A549 (cell line): ENCODE measurements around the gene PIGN. TPM values are rescaled to one million over a fixed set of nuclear protein-coding genes. Genes with fewer than 3 reads are reported as not detected.

Source experiments
- ATAC-seq, 2 experiments: fragments of 200-7000 bp in 1 of 2; fragments of >200 bp in 1 of 2; cut with Nextera tagmentation in 1 of 2; cut with Tn5 transposase in 1 of 2; 3 replicates each; pipeline versions ENCODE4 v1.8.0 to v1.9.1; 2018 to 2020; ENCODE audit warnings: mild to moderate bottlenecking in 1 of 2, moderate library complexity in 1 of 2
- CTCF ChIA-PET: fragments of 300-600 bp; sonication (Branson Sonifier 250); formaldehyde crosslinking; extraction: SDS; loops from one replicate; lab custom pipeline; 2021; ENCODE audit warnings: antibody characterized with exemption, inconsistent platforms; lab: Yijun Ruan, JAX
- POLR2A ChIA-PET: fragments of 350-600 bp; formaldehyde crosslinking; extraction: SDS; loops from one replicate; lab custom pipeline; 2021; ENCODE audit warnings: antibody characterized with exemption, inconsistent platforms; lab: Yijun Ruan, JAX
- DNase-seq, 2 experiments: peaks; one replicate each; pipeline versions ENCODE4 v3.0.0 to v3.0.0-alpha.2; 2011 to 2016; ENCODE audit warnings: low read depth in 1 of 2, low spot score in 1 of 2
- FAIRE-seq: peaks from 2 replicates; lab custom pipeline; 2011; peaks lifted over from hg19 to GRCh38; lab: Jason Lieb, UNC
- H3K27ac ChIP-seq, 2 experiments: fragments of >200 bp; sonication (Bioruptor Twin); formaldehyde crosslinking; 3 replicates each; pipeline ENCODE4 v1.5.1; 2016 to 2017
- H3K4me1 ChIP-seq: fragments of >200 bp; sonication (Bioruptor Twin); formaldehyde crosslinking; 3 replicates; pipeline ENCODE4 v1.6.1; 2016
- H3K4me2 ChIP-seq: fragments of >200 bp; sonication (Bioruptor Twin); formaldehyde crosslinking; 3 replicates; pipeline ENCODE4 v1.6.1; 2016
- H3K4me3 ChIP-seq: fragments of >200 bp; sonication (Bioruptor Twin); formaldehyde crosslinking; 3 replicates; pipeline ENCODE4 v1.5.1; 2016
- H3K9me3 ChIP-seq: fragments of >200 bp; sonication (Bioruptor Twin); formaldehyde crosslinking; 3 replicates; pipeline ENCODE4 v1.6.1; 2016
- CBX2 ChIP-seq: fragments of 200-600 bp; sonication (generic); IDR thresholded peaks from 2 replicates; pipeline ENCODE4 v1.6.1; 2016; ENCODE audit warnings: low read depth, mild to moderate bottlenecking, borderline replicate concordance
- EHMT2 ChIP-seq: fragments of 200-600 bp; sonication (generic); IDR thresholded peaks from 2 replicates; pipeline ENCODE4 v1.6.1; 2016; ENCODE audit warnings: antibody characterized with exemption, low read depth, mild to moderate bottlenecking, moderate library complexity
- EP300 ChIP-seq, 2 experiments: fragments of >200 bp; sonication (Bioruptor Twin); formaldehyde crosslinking; IDR thresholded peaks; 2 replicates in 1 of 2; 3 replicates in 1 of 2; pipeline ENCODE4 v1.6.1; 2016 to 2017
- FOSL2 ChIP-seq, 2 experiments: fragments of 450-650 bp in 1 of 2; fragments of >200 bp in 1 of 2; sonication (Bioruptor Twin) in 1 of 2; formaldehyde crosslinking; IDR thresholded peaks; 2 replicates each; pipeline versions ENCODE4 v1.5.0 to v1.6.1; 2016 to 2020; ENCODE audit warnings: mild to moderate bottlenecking in 1 of 2, moderate library complexity in 1 of 2
- FOXS1 ChIP-seq: fragments of 250-450 bp; sonication (Bioruptor Pico); IDR thresholded peaks from 2 replicates; pipeline ENCODE4 v1.5.0; 2020; ENCODE audit warnings: mild to moderate bottlenecking, moderate library complexity
- HEYL ChIP-seq: fragments of 250-450 bp; sonication (Bioruptor Pico); IDR thresholded peaks from 2 replicates; pipeline ENCODE4 v1.8.0; 2021; ENCODE audit warnings: mild to moderate bottlenecking, moderate library complexity
- HOXA7 ChIP-seq: fragments of 250-450 bp; sonication (Bioruptor Pico); IDR thresholded peaks from 2 replicates; pipeline ENCODE4 v1.5.0; 2020; ENCODE audit warnings: mild to moderate bottlenecking, moderate library complexity
- KDM5A ChIP-seq: fragments of 200-600 bp; sonication (generic); IDR thresholded peaks from 2 replicates; pipeline ENCODE4 v1.6.1; 2016; ENCODE audit warnings: antibody characterized with exemption, mild to moderate bottlenecking
- MAZ ChIP-seq: fragments of 150-350 bp; IDR thresholded peaks from 2 replicates; pipeline ENCODE4 v1.6.1; 2014; ENCODE audit warnings: antibody characterized with exemption, low read depth, low read length, borderline replicate concordance
- NR3C1 ChIP-seq: fragments of >200 bp; sonication (Bioruptor Twin); formaldehyde crosslinking; IDR thresholded peaks from 3 replicates; pipeline ENCODE4 v1.6.1; 2017
- POLR2A ChIP-seq: IDR thresholded peaks from 2 replicates; pipeline ENCODE4 v1.6.1; 2012; ENCODE audit warnings: mild to moderate bottlenecking, low read length
- RFX5 ChIP-seq: fragments of 450-650 bp; IDR thresholded peaks from 2 replicates; pipeline ENCODE4 v1.7.1; 2014; ENCODE audit warnings: antibody characterized with exemption, mild to moderate bottlenecking, moderate library complexity
- SMC3 ChIP-seq: fragments of >200 bp; sonication (Bioruptor Twin); formaldehyde crosslinking; IDR thresholded peaks from 3 replicates; pipeline ENCODE4 v1.6.1; 2018; ENCODE audit warnings: inconsistent platforms
- TFCP2L1 ChIP-seq: fragments of 250-450 bp; sonication (Bioruptor Pico); IDR thresholded peaks from 2 replicates; pipeline ENCODE4 v1.5.0; 2021; ENCODE audit warnings: mild to moderate bottlenecking
- TP53 ChIP-seq: fragments of 250-450 bp; sonication (Bioruptor Pico); IDR thresholded peaks from 2 replicates; pipeline ENCODE4 v1.5.0; 2021; ENCODE audit warnings: mild to moderate bottlenecking, moderate library complexity
- ZFP36 ChIP-seq: fragments of 450-650 bp; IDR thresholded peaks from 2 replicates; pipeline ENCODE4 v1.6.1; 2014; ENCODE audit warnings: borderline replicate concordance; ENCODE audit not compliant: partially characterized antibody
- WGBS: methylation state at CpG from one replicate; pipeline ENCODE4 v1.1.6; 2017; ENCODE audit errors: missing lambda C conversion rate; 5-methylcytosine and 5-hydroxymethylcytosine counted together
- polyA plus RNA-seq, 4 experiments: library from polyadenylated mRNA; depleted of rRNA in 3 of 4; stranded (reverse); fragments of >200 nt; fragmentation: RNase III in 1 of 4; extraction: RNeasy Plus Mini Kit Qiagen cat#74134 plus additional on column Dnase treatment in 1 of 4; gene quantifications; 2 replicates in 3 of 4; 3 replicates in 1 of 4; pipeline ENCODE4 v1.2.3, GENCODE V29; 2011 to 2017
- TF ChIP-seq, protein P1 (sequence below): fragments of >200 bp; sonication (Bioruptor Twin); formaldehyde crosslinking; IDR thresholded peaks from 3 replicates; pipeline ENCODE4 v1.5.1; 2016
- TF ChIP-seq, protein P2 (sequence below): fragments of >200 bp; sonication (Bioruptor Twin); formaldehyde crosslinking; IDR thresholded peaks from 3 replicates; pipeline ENCODE4 v1.6.1; 2016
- TF ChIP-seq, protein P3 (sequence below): fragments of 250-450 bp; sonication (Bioruptor Pico); IDR thresholded peaks from 2 replicates; pipeline ENCODE4 v1.5.0; 2021; ENCODE audit warnings: mild to moderate bottlenecking, moderate library complexity, borderline replicate concordance
- TF ChIP-seq, protein P4 (sequence below): IDR thresholded peaks from 2 replicates; pipeline ENCODE4 v1.6.1; 2012

PIGN gene
- polyA plus RNA-seq, 2 of the 4 experiments (the other 2 are of a cell fraction) = 12.9 to 37.0 TPM

DNA sequence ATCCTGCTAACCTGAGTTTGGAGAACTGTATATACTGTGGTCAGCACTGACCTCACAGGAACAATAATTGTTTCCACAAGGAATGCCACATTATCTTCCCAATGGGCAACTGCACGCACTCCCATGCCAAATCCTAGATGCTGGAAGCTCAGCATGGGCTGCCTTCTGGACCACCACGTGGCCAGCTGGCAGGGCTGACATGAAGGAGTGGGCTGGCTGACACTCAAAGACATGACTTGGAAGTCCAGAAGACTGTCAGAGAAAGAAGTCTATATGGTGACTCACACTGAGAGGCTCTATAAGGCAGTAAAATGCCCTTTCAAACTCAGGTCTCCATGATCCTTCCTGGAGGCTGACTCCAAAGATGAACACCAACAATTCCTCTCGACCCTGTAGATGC lies 195.7 kb downstream of the PIGN start:
- ATAC-seq = no peak
- WGBS = 38% methylated on average over 3 of the region's 3 CpGs
- FAIRE-seq = no peak
- ChIA-PET POLR2A (no interaction called here), CTCF (no interaction called here)
- no peak for TF ChIP-seq EHMT2
- TF ChIP-seq ZFP36 = no peak
- TF ChIP-seq, protein P1, sequence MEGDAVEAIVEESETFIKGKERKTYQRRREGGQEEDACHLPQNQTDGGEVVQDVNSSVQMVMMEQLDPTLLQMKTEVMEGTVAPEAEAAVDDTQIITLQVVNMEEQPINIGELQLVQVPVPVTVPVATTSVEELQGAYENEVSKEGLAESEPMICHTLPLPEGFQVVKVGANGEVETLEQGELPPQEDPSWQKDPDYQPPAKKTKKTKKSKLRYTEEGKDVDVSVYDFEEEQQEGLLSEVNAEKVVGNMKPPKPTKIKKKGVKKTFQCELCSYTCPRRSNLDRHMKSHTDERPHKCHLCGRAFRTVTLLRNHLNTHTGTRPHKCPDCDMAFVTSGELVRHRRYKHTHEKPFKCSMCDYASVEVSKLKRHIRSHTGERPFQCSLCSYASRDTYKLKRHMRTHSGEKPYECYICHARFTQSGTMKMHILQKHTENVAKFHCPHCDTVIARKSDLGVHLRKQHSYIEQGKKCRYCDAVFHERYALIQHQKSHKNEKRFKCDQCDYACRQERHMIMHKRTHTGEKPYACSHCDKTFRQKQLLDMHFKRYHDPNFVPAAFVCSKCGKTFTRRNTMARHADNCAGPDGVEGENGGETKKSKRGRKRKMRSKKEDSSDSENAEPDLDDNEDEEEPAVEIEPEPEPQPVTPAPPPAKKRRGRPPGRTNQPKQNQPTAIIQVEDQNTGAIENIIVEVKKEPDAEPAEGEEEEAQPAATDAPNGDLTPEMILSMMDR = no peak
- TF ChIP-seq, protein P2, sequence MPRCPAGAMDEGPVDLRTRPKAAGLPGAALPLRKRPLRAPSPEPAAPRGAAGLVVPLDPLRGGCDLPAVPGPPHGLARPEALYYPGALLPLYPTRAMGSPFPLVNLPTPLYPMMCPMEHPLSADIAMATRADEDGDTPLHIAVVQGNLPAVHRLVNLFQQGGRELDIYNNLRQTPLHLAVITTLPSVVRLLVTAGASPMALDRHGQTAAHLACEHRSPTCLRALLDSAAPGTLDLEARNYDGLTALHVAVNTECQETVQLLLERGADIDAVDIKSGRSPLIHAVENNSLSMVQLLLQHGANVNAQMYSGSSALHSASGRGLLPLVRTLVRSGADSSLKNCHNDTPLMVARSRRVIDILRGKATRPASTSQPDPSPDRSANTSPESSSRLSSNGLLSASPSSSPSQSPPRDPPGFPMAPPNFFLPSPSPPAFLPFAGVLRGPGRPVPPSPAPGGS = no peak
- no peak for TF ChIP-seq FOXS1 (CRISPR knock-in tag)
- TF ChIP-seq POLR2A = no peak
- no peak for TF ChIP-seq RFX5
- TF ChIP-seq, protein P3, sequence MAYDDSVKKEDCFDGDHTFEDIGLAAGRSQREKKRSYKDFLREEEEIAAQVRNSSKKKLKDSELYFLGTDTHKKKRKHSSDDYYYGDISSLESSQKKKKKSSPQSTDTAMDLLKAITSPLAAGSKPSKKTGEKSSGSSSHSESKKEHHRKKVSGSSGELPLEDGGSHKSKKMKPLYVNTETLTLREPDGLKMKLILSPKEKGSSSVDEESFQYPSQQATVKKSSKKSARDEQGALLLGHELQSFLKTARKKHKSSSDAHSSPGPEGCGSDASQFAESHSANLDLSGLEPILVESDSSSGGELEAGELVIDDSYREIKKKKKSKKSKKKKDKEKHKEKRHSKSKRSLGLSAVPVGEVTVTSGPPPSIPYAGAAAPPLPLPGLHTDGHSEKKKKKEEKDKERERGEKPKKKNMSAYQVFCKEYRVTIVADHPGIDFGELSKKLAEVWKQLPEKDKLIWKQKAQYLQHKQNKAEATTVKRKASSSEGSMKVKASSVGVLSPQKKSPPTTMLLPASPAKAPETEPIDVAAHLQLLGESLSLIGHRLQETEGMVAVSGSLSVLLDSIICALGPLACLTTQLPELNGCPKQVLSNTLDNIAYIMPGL (CRISPR knock-in tag) = no peak
- no peak for TF ChIP-seq HOXA7
- TF ChIP-seq CBX2 = no peak
- TF ChIP-seq EP300 (IDR thresholded peaks at IDR 0.05) = no peak
- TF ChIP-seq TFCP2L1 (CRISPR knock-in tag) = no peak
- TF ChIP-seq SMC3 = no peak
- TF ChIP-seq KDM5A = no peak
- no peak for TF ChIP-seq TP53 (CRISPR knock-in tag)
- TF ChIP-seq, protein P4, sequence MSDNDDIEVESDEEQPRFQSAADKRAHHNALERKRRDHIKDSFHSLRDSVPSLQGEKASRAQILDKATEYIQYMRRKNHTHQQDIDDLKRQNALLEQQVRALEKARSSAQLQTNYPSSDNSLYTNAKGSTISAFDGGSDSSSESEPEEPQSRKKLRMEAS = no peak
- TF ChIP-seq HEYL (CRISPR knock-in tag) = no peak
- TF ChIP-seq FOSL2 (IDR thresholded peaks at IDR 0.05) = no peak
- TF ChIP-seq FOSL2 (CRISPR knock-in tag; IDR thresholded peaks at IDR 0.05) = no peak
- no peak for TF ChIP-seq NR3C1
- no peak for TF ChIP-seq MAZ
- Histone ChIP-seq H3K4me2 (no peak overlapping the region), H3K4me1 (no peaks in the 10 kb centered on the region), H3K4me3 (no peak overlapping the region), H3K9me3 (no peaks in the 10 kb centered on the region), H3K27ac (no peak overlapping the region)
- DNase-seq = no peak

Other genes starting within 250 kb of the PIGN start
- gene RELCH, start 199 bp upstream of the PIGN start, polyA plus RNA-seq (2011; rRNA removed) = 17.5 and 28.6 TPM in 2 replicates
- gene RELCH, start 199 bp upstream of the PIGN start, polyA plus RNA-seq (2017; fragmentation: RNase III; extraction: RNeasy Plus Mini Kit Qiagen cat#74134 plus additional on column Dnase treatment) = 11.5 to 14.3 TPM (median 13.5 TPM) in 3 replicates
- 4.0 and 5.2 TPM in 2 replicates for gene TNFRSF11A, start 138.3 kb upstream of the PIGN start, polyA plus RNA-seq (2011; rRNA removed)
- gene TNFRSF11A, start 138.3 kb upstream of the PIGN start, polyA plus RNA-seq (2017; fragmentation: RNase III; extraction: RNeasy Plus Mini Kit Qiagen cat#74134 plus additional on column Dnase treatment) = 1.9 to 2.1 TPM (median 2.0 TPM) in 3 replicates